ENCODE data around the gene LAPTM5.

DNA sequence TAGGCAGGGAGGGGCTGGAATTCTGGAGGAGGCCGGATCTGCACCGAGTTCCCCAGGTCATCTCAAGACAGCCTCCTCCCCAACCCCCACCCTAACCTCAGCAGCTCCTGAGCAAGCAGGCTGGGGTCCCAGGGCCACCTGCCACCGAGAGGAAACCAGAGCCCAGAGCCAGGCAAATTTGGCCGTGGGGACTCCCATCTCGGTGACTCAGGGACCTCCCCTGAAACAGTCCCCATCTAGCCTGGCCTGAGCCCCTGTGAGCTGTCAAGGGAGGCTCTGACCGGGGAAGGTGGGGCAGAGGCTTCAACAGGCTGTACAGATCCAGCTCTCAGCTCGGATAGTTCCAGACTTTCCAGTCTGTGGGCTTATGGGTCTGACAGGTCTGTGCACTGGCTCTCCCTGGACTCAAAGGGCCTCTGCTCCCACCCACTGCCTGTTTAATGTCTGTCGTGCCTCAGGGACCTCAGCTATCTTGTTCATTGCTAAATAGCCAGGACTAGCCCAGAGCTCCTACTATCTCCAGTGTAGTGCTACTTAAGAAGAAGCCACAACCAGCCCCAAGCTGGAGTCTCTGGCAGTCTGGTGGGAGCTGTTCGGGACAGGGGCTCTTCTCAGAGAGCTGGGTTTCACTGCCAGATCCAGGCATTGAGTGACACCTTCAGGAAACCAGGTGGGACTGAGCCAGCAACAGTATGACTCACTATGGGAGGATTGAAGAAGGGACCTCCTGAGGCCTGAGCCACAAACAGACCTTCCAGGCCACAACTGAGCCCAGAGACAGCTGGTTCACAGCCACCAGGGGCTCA lies 59.8 kb downstream of the LAPTM5 start:
- TF ChIP-seq, protein P1, sequence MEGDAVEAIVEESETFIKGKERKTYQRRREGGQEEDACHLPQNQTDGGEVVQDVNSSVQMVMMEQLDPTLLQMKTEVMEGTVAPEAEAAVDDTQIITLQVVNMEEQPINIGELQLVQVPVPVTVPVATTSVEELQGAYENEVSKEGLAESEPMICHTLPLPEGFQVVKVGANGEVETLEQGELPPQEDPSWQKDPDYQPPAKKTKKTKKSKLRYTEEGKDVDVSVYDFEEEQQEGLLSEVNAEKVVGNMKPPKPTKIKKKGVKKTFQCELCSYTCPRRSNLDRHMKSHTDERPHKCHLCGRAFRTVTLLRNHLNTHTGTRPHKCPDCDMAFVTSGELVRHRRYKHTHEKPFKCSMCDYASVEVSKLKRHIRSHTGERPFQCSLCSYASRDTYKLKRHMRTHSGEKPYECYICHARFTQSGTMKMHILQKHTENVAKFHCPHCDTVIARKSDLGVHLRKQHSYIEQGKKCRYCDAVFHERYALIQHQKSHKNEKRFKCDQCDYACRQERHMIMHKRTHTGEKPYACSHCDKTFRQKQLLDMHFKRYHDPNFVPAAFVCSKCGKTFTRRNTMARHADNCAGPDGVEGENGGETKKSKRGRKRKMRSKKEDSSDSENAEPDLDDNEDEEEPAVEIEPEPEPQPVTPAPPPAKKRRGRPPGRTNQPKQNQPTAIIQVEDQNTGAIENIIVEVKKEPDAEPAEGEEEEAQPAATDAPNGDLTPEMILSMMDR (IDR thresholded peaks at IDR 0.05 in 8 of 11, conservative IDR thresholded peaks at IDR 0.05 in 3 of 11), result no peak
- no peak for TF ChIP-seq POLR2AphosphoS5 (IDR thresholded peaks at IDR 0.05)

Measured in spleen (tissue), 7 donors.